GM18868 (cell line): ENCODE data around the gene DEPP1.
A peak's percentile ranks its signal among the peaks of the same experiment; 100 is the strongest.

ENCODE experiments used
- ATAC-seq: cut with Tn5 transposase; IDR thresholded peaks from one replicate; pipeline ENCODE4 v1.9.1; 2021; ENCODE audit warnings: mild to moderate bottlenecking, moderate library complexity; ENCODE audit not compliant: unreplicated experiment

DEPP1 gene

DNA sequence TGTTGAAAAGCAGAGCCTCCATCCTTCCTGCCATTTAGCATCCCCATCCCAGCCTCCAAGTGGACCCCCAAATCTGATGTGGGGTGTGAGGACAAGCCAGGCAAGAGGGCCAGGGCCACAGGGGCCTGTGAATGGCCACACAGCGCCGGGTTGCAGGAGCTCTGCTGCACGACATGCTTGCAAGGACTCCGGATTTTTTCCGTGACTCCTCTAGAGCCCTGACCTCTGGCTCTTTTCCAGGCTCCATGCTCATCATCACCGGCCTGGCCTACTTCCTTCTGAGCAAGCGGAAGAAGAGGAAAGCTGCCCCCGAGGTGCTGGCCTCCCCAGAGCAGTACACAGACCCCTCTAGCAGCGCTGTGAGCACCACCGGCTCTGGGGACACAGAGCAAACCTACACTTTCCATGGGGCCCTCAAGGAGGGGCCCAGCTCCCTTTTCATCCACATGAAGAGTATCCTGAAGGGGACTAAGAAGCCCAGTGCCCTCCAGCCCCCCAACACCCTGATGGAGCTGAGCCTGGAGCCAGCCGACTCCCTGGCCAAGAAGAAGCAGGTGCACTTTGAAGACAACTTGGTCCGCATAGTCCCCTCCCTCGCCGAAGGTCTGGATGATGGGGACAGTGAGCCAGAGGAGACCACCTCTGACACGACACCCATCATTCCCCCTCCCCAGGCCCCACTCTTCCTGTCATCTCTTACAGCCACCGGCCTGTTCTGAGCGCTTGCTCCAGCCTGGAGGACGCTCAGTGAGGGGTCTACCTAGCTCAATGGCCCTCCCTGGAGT lies 44.0 kb downstream of the DEPP1 start:
- ATAC-seq, result no peak

DNA sequence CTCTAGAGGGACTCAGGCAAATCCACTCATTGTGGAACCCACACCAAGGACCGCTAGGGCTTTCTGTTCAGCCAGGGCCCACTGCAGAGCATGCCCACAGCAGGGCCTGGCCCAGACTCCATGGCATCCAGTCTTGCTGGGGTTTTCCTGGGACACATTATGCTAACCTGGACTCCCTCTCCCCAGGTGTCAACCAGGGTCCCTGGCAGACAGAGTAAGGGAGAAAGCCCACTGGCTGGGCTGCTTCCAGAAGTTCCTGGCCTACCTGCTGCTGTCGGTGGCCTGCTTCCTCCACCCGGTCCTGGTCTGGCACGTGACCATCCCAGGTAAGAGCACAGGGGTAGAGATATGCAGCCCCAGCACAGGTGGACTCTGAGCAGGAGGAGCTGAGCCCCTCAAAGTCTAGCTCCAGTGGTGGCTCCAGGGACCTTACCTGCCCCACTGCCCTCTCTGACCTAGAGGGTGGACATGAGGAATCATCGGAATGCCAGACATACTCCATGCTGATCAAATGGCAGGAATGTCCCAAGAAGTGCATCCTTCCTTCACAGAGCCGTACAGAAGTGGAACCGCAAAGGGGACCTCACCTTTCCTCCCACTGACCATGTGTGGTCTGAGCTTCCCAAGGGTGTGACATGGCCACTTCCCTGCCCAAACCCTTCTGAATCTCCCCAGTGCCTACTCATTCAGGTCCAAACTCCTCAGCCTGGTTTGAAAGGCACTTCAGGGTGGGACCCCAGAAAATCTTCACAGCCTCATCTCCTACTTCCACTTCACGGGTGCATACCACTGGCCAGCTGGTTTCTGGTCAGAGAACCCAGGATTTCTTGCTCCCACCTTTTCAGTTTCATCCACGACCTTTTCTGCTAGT lies 44.9 kb downstream of the DEPP1 start:
- no peak for ATAC-seq

DNA sequence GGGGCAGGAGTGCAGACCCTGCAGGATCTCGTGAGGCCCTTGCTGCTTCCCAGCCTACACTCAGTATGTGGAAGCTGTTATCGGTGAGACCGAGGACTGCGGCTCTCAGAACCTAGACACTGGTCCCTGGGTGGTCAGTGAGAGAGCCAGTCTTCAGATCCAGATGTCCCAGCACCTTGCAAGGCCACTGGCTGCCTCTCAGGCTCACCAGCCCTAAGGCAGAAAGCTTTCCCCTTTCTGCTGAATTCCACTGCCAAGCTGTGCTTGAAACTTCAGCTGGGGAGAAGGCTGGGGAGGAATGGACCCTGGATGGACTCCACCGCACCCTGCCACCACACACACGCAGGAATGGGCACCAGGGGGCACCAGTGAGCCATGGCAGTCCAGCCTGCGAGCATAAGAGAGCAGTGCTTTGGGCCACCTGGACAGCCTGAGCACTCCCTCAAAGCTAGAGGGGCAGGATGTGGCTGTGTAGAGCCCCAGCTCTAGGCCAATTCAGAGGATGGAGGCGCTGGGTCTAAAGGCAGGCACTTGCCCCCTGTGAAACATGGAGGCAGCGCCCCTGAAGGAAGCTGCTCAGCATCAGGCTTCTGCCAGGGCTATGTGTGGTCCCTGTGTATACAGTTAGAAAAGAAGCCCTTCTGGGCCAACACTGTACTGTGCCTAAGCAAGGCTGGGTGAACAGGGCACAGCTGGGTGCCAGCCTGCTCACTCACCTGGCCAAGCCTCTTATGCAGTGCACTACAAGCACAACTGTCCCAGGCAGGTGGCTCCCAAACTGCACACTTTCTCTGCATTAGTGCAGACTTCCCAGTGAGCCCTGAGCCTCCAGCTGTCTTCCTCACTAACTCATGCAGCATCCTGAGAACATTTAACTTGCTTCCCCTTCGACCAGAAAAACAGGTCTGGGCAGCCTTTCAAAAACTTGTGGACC lies 45.8 kb downstream of the DEPP1 start:
- ATAC-seq, result peak; percentile 96

DNA sequence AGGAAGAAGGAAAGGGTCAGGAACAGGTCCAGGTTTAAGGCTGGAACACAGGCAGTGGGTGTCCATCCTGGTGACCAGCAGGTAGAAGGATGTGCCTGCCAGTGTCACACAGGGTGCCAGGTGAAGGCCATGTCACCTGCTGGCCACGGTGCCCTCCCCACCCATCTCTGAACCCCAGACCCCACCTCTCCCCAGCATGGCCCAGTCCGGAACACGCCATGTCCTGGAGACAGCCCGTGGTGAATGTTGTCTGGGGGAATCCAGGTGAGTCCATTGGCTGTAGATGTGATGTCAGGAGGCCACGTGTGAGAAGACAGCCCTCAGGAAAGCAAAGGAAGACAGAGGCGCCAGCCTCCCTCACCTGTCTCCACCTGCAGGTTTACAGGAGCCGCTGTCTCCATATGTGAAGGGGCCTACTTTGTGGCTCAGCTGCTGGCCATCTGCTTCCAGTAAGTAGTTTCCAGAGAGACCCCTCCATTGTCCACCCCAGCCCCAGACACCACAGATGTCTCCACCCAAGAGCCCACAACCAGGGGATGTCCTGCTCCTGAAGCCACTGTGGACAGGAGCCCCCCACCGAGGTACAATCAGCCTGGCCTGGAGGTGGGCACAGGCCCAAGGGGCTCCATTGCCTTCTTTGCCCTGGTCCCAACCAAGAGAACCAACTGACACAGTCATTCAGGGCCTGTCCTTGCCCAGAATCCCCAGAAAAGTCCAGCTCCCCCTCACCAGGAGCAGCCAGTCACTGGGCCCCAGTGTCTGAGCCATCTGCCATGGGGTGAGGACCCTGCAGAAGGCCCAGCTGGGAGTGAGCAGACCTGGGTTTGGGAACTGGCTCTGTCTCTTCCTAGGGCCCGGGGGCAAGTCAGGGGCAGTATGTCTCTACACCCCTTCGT lies 46.7 kb downstream of the DEPP1 start:
- ATAC-seq, result no peak

DNA sequence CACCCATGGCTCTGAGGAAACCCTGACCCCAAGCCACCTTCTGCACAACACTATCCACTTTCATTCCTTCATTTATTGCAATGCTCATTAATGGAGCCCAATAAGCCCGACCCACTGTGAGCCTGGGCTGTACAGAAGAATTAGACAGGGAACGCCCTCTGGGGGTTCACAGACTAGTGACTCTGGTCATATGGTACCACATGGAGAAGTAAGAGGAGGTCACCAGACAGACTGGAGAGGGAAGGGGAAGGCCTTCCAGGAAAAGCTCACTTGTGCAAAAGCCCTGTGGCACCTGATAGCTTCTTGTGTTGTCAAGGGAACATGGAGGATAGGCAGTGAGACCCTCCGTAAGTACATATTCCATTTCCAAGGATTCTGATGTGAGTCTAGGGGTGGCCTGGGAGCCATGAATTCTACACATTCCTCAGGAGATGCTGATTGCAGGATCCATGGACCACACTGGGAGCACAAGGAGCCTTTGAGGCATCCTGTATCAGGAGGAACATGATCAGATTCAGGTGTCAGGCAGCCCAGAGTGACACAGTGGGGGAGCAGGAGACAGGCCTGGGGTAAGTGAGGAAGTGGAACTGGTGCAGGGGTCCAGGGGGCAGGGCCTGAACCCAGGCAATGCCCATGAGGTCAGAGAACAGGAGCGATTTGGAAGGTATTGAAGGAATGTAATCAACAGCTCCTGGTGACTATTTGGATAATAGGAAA lies 47.5 kb downstream of the DEPP1 start:
- no peak for ATAC-seq

DNA sequence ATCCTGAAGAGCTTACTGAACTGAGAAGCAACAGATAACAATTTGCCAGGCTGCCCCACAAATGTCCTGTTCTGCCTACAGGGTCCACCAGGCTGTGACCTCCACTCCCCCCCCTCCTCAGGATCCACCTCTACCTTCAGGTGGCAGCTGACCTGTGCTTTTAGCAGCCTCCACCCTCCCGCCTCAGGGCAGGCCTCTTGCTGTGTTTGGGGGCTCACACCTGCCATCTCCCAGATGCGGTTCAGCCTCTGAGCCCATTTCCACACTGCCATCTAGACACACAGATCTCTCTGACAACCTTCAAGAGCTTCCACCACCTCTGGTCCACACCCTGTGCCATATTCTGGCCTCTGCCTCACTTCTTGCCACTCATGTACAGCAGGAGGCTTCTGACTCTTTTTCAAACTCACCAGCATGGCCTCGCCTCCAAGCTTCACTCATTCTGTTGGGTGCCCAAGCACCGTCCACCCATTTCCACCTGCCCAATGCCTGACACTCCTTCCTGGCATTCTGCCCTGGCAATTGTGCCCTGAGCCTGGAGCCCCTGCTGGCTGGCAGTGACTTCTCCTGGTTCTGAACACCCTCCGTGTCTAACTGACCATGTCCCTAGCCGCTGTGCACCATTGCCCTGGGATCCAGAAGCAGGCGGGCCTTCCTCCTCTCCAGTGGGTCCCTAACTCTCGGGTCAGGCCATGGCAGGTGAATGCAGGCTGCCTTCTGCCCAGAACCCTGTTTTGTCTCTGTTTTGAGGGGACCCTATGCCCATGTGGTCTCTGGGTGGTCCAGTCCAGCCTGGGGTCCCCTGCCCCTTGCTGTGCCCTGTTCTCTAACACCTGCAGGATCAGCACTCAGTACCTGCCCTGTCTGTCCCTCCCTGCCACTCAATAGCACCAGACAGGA lies 49.0 kb downstream of the DEPP1 start:
- ATAC-seq, result no peak

DNA sequence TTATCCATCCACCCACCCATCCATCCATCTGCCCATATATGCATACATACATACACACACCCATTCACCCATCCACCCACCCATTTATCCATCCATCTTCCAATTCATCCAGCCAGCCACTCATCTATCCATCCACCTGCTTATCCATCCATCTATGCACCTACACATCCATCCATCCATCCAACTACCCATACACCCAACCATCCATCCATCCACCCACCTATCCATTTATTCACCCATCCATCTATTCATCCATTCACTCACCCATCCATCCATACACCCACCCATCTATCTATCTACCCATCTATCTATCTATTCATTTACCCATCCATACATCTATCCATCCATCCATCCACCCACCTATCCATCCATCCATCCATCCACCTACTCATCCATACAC lies 50.1 kb downstream of the DEPP1 start:
- no peak for ATAC-seq

DNA sequence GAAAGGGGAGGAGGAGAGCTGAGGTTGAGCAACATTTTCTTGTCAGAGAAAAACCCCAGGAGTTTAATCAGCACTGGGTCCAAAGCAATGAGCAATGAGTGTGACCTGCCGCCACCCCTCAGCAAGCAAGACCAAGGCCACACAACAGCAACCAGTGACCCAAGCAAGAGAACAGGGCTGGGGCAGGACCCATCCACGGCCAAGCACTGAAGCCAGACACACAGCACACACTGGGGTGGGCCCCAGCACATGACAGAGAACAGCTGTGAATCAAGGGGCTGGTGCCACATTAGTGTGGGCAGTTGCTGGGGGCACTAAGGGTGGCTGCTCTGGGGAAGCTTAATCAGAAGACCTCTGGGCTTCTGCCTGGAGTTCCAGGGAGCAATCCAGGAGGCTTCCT lies 51.3 kb downstream of the DEPP1 start:
- ATAC-seq, result no peak

DNA sequence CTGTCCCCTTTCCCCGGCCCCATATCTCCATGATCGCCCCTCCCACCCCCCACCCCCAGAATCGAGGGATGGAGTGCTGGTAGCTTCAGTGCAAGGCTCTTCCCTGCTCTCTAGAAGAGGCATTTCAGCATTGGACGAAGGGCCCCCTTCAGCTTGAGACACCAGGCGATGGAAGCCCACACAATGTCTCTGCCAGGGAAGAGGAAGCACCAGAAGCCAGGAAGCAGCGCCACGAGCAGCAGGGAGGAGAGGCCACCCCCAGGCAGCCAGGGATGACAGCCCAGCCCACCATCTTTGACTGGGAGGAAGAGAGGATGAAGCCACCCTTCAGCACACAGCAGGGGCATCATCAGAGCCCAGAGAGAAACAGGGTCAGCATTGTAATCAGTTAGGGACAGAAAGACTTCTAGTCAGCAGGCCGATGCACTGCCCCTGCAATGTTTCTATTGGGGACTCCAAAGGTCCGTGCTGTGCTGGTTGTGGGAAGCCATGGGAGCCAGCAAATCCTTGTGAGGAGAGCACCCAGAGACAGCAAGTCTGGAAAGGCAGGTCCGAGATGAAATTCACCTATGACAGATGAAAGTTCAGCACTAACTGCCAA lies 51.8 kb downstream of the DEPP1 start:
- no peak for ATAC-seq
